GM21526 (cell line): ENCODE measurements around the gene SLC10A3.

Experiments
- ATAC-seq: cut with Tn5 transposase; IDR thresholded peaks from one replicate; pipeline ENCODE4 v1.9.1; 2021; ENCODE audit warnings: moderate library complexity; ENCODE audit not compliant: unreplicated experiment, low FRiP score

The SLC10A3 gene

GRCh38 chrX:154467556-154467955, 22.9 kb downstream of the SLC10A3 start:
- ATAC-seq = no peak

- ATAC-seq = no peak
Observed at GRCh38 chrX:154466907-154467306, 23.5 kb downstream of the SLC10A3 start.

- no peak for ATAC-seq
Observed at GRCh38 chrX:154466036-154466435, 24.4 kb downstream of the SLC10A3 start.

GRCh38 chrX:154465601-154466000, 24.8 kb downstream of the SLC10A3 start:
- ATAC-seq = no peak

GRCh38 chrX:154464806-154465365, 25.5 kb downstream of the SLC10A3 start:
- ATAC-seq = no peak

GRCh38 chrX:154463611-154464220, 26.7 kb downstream of the SLC10A3 start:
- ATAC-seq = no peak

- no peak for ATAC-seq
Observed at GRCh38 chrX:154462396-154462795, 28.0 kb downstream of the SLC10A3 start.

GRCh38 chrX:154460326-154460725, 30.1 kb downstream of the SLC10A3 start:
- no peak for ATAC-seq

- ATAC-seq = no peak
Observed at GRCh38 chrX:154459832-154460231, 30.6 kb downstream of the SLC10A3 start.

GRCh38 chrX:154458954-154459778, 31.3 kb downstream of the SLC10A3 start:
- no peak for ATAC-seq

- ATAC-seq = no peak
Observed at GRCh38 chrX:154458116-154458953, 32.1 kb downstream of the SLC10A3 start, which contains the start of gene PLXNA3. TSS of gene PLXNA3 (plus strand) at chrX:154458281. CDS start at chrX:154460184, 1,903 bp downstream.

- ATAC-seq = no peak
Observed at GRCh38 chrX:154457491-154458115, 32.8 kb downstream of the SLC10A3 start.

- no peak for ATAC-seq
Observed at GRCh38 chrX:154452823-154453222, 37.6 kb downstream of the SLC10A3 start.

GRCh38 chrX:154450312-154450711, 40.1 kb downstream of the SLC10A3 start:
- ATAC-seq = no peak

GRCh38 chrX:154449618-154450017, 40.8 kb downstream of the SLC10A3 start:
- ATAC-seq = no peak

GRCh38 chrX:154448484-154448883, 41.9 kb downstream of the SLC10A3 start:
- ATAC-seq = no peak

GRCh38 chrX:154446430-154446829, 44.0 kb downstream of the SLC10A3 start:
- no peak for ATAC-seq

- no peak for ATAC-seq
Observed at GRCh38 chrX:154445776-154446175, 44.7 kb downstream of the SLC10A3 start.

- ATAC-seq = no peak
Observed at GRCh38 chrX:154444755-154445246, 45.6 kb downstream of the SLC10A3 start.
